Activated T-cell treated with anti-CD3 and anti-CD28 coated beads, Interleukin-2, amount 50 U/mL, for 1 hour (primary cell): ENCODE results near the gene PCP4.
A peak's percentile ranks its signal among the peaks of the same experiment; 100 is the strongest.

Experiments
- DNase-seq: peaks from one replicate; pipeline ENCODE4 v3.0.0-alpha.2; 2020

Gene PCP4

GRCh38 chr21:39867198-39867650, at the start of gene PCP4:
Gene PCP4, plus strand, starts transcription at chr21:39867438. Its CDS starts 64 bp downstream, at chr21:39867502.
- peak; percentile 23 for DNase-seq

- DNase-seq: no peak
These were observed 48.7 kb upstream of the PCP4 start for GRCh38 chr21:39818557-39818956.

DNA sequence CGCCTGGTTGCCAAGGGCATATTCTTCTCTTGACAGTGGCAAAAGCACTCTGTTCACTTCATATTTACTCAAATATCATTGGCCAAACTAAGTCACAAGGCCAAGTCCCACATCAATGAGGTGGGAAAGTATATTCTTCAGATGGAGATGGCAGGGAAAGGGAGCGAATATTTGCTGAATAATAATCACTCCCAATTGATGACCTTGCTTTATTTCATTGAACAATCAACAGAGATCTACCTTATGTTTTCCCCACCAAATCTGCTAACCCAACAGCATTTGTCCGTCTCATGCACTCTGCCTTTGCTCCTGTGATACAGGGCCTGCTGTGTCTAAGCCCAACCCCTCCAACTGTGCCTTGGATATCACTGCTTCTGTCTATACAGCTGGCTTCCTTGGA, 45.2 kb upstream of the PCP4 start:
- DNase-seq: no peak

- no peak for DNase-seq
These were observed 42.0 kb upstream of the PCP4 start for GRCh38 chr21:39825250-39825649.

DNA sequence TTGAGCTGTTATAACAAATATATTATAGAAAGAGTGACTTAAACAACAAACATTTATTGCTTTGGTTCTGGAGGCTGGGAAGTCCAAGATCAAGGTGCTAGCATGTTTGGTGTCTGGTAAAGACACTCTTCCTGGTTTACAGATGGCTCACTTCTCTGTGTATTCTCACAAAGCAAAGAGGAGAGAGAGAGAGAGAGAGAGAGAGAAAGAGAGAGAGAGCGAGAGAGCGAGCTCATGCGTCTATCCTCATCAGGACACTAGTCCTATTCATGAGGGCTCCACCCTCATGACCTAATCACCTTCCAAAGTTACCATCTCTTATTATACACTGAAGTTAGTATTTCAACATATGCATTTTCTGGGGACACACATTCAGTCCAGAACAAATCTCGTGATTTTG, 32.7 kb upstream of the PCP4 start:
- no peak for DNase-seq

DNA sequence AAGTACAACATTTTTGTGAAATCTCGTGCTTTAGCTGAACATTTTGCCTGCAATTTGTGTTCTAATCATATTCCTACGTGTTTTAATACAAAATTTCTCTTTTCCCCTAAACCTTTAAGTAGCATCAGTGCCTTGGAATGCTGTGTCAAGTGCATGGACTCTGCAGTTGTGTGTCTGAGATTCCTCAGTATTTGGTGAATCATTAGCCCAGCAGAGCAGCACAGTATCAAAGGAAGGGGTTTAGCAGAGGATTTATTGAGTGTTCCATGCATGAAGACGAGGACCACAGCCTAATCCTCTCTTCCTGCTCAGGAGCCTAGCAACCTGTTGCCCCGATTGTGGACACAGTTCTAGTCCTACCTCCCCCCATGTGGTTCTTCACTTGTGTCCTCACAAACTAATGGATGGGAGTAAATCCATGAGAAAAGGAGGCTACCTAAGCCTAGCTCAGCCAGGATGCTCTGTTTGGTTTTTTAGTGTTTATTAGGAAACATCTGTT, 29.3 kb upstream of the PCP4 start:
- no peak for DNase-seq

GRCh38 chr21:39840373-39841097, 26.7 kb upstream of the PCP4 start:
- no peak for DNase-seq

DNA sequence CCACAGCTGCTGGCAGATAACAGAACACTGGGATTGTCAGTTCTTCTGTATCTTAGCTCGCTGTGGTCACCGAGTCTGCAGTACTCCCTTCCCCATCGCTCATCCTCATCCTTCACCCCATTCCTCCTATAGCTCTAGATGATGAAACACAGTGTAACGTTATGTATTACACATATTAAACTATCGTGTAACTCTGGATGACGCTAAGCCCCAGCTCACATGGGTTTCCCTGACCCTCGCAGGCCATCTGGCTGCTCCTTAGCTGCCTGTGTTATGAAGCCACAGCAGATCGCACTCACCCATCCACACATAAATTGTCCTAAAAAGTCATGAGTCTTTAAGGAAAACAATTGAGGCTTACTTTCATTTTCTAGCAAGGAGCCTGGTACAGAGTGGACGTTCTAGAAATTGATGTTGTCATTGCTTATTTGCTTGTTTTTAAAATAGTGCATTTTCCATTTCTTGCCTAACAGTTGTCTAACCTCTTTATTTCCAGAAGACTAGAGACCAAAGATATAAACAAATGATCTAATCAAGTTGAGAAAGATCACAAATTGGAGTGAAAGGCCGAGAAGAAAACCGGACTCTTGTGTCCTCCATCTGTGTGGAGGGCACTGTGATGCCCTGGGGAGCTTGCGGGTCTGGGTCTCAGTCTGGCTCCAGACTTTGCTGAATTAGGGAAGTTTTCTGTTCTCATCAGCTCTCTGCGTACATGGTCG, 24.3 kb upstream of the PCP4 start:
- DNase-seq: no peak

DNA sequence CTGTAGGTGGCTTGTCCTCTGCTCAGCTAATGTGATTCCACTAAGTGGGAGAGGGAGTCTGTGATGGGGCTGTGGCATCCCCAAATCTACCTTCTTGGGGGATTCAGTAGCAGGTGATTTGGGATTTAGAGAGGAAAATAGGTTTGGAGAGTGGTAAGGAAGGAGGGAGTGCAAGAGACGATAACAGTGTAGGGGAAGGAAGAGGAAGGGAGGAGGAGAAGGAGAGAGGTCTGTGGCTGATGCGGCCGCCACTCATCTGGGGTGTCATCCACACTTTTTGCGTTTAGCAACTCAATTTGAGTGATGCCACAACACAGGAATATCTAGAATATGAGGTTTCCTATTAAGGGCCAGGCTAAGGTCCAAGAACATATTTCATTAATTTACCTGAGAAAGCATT, 23.8 kb upstream of the PCP4 start:
- no peak for DNase-seq

GRCh38 chr21:39843916-39844315, 23.3 kb upstream of the PCP4 start:
- no peak for DNase-seq

GRCh38 chr21:39845571-39846130, 21.6 kb upstream of the PCP4 start:
- DNase-seq: no peak

- no peak for DNase-seq
These were observed 19.4 kb upstream of the PCP4 start for GRCh38 chr21:39847877-39848276.

- no peak for DNase-seq
These were observed 18.1 kb upstream of the PCP4 start for GRCh38 chr21:39849014-39849655.

GRCh38 chr21:39850333-39850732, 16.9 kb upstream of the PCP4 start:
- DNase-seq: no peak

DNA sequence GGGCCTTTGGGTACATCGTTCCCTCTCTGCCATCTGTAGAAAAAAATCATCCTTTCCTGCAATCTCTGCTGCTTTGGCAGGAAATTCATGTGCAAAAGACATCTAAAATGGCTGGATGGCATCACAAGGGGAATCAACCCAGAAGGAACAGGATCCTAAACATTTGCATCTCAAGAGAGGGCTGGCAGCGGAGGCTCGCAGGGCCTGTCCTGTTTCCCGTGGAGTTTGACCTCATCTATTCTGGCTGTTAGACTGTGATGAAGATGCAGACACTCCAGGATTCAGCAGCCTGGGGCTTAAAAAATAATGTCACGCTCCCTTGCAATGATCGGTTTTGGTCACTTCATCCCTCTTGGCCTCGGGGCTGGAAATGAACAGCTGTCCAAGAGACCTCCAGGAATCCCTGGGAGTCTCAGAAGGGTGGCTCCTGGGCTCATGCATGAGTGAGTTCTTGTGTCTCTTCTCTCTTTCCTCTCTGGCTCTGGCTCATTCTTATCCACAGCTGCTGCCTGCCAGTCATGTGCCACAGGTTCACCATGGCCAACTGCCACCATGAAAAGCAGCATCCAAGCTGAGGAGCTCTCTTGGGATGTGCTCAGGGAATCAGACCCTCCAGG, 16.1 kb upstream of the PCP4 start:
- no peak for DNase-seq

DNA sequence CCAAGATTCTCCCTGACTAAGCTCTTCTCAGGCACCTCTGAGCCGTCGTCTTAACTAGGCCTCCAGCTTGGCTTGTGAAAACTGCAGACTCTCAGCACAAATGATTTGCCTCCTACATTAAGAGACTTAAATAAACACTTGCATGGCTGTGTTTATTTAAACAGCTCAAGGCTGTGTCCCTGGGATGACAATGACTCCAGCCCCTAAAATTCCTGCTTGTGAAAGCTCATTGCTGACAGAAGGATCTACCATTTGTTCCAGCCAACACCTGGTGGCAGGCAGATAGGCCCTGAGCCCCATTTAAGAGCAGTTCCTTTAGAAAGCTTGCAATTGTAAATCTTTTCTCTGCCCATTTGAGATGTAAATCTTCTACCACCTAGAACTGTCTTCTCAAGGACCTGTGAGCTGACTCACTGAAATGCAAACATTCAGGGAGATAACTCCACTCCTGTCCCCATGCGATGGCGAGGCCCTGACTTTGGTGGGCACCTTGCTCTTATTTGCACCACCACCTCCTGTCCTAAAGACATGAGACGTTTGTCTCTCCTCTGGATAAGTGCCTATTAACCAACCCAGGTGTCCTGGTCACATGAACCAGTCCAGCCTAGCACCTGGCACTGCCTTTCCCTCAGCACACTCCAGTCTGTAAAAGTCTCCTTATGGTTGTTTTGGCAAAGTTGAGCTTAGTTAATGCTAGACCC, 15.1 kb upstream of the PCP4 start:
- no peak for DNase-seq

DNA sequence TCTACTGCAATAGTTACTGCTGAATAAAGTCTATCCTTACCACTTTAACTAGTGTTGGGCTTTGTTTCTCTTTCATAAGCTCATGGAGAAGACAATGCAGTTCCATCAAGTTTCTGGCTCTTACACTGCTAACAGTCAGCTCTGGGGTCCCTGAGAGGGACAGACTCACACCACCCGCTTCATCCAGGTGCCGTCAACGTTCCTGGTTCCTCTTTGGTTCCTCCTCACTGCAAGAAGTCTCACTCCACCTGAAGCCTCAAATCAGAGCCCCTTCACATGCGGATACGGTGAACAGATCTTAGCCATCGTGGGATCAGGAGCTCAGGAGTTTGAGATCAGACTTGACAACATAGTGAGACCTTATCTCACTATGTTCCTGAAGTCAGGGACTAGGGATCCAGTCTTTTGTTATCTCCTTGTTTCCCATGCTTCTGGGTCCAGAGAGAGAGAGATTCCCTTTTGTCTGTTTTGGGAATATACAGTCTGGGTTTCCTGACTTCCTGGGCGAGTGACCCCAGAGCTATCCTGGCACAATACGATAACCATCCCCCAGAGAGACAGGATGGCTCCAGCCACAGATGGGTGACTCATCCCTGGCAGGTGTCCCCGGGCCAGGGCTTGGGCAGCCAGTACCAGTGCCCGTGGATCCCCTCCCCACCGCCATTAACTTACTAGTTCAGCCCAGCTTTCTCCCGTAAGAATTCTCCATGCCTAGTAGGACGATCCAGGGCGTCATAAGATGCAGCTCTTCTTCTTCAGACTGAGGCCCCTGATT, 14.3 kb upstream of the PCP4 start:
- no peak for DNase-seq

- no peak for DNase-seq
These were observed 12.7 kb upstream of the PCP4 start for GRCh38 chr21:39854572-39854971.

- DNase-seq: no peak
These were observed 11.6 kb upstream of the PCP4 start for GRCh38 chr21:39855595-39855994.

GRCh38 chr21:39860600-39860999, 6.6 kb upstream of the PCP4 start:
- no peak for DNase-seq

- no peak for DNase-seq
These were observed 4.1 kb upstream of the PCP4 start for GRCh38 chr21:39863111-39863510.

GRCh38 chr21:39866093-39866492, 1.1 kb upstream of the PCP4 start:
- no peak for DNase-seq
